Measurements from ENCODE around the gene TCF7.

TCF7 gene

GRCh38 chr5:134114886-134115805 is 665 bp downstream of the TCF7 start:
- DNase-seq = no peak

DNA sequence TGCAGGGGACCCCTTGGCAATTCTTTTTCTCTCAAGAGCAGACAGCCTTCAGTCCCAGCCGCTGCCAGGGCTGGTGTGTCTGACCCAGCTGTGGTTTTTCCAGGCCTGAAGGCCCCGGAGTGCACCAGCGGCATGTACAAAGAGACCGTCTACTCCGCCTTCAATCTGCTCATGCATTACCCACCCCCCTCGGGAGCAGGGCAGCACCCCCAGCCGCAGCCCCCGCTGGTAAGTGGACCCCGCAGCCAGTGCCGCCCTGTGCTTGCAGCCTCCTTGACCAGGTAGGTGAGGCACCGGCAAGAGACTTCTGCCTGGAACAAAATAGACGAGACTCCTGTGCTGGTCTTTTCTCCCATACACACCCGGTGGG is 1.3 kb downstream of the TCF7 start:
- DNase-seq = no peak

DNA sequence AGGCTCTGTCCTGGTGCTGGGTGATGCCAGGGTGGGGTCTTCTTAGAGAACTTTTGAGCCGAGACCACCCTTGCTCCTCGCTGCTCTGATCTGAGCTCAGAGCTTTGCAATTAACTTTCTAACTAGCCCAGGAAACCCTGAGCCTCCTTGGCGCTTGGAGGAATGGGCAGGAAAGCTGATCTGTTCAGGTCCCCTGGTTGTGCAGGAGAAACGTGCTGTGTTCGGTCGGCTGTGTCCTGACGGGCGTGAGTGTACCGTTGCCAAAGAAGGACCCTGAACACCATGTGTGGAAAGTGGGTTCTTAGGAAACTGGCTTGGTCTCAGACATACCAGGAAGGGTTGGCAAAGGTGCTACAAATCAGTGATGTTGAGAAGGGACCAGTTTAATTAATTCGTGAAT is 1.8 kb downstream of the TCF7 start:
- DNase-seq = no peak

GRCh38 chr5:134116789-134117761 is 2.6 kb downstream of the TCF7 start:
- DNase-seq = no peak

GRCh38 chr5:134118212-134118835 is 3.8 kb downstream of the TCF7 start:
- no peak for DNase-seq

GRCh38 chr5:134119720-134120119 is 5.2 kb downstream of the TCF7 start:
- no peak for DNase-seq

GRCh38 chr5:134120386-134121138 is 6.1 kb downstream of the TCF7 start:
- no peak for DNase-seq

GRCh38 chr5:134122530-134122929 is 8.0 kb downstream of the TCF7 start:
- DNase-seq = no peak

DNA sequence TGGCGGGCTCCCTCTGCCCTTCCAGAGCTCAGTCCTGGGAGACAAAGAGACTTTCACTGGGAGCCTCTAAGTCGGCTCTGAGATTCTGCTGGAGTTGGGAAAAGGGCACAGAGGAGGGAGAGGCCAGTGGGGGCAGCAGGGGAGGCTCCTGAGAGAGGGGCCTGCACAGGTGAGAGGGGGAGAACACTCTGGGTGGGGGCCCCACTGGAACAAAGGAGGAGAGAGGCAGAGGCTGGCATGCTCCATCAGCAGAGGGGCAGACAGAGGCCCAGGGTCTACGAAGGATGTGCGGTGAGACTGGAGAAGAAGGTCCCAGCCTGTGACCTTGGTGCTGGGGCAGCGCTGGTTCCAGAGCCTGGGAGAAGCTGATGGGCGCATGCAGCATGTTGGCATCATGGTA is 8.9 kb downstream of the TCF7 start:
- no peak for DNase-seq

GRCh38 chr5:134124289-134125038 is 10.0 kb downstream of the TCF7 start:
- no peak for DNase-seq

DNA sequence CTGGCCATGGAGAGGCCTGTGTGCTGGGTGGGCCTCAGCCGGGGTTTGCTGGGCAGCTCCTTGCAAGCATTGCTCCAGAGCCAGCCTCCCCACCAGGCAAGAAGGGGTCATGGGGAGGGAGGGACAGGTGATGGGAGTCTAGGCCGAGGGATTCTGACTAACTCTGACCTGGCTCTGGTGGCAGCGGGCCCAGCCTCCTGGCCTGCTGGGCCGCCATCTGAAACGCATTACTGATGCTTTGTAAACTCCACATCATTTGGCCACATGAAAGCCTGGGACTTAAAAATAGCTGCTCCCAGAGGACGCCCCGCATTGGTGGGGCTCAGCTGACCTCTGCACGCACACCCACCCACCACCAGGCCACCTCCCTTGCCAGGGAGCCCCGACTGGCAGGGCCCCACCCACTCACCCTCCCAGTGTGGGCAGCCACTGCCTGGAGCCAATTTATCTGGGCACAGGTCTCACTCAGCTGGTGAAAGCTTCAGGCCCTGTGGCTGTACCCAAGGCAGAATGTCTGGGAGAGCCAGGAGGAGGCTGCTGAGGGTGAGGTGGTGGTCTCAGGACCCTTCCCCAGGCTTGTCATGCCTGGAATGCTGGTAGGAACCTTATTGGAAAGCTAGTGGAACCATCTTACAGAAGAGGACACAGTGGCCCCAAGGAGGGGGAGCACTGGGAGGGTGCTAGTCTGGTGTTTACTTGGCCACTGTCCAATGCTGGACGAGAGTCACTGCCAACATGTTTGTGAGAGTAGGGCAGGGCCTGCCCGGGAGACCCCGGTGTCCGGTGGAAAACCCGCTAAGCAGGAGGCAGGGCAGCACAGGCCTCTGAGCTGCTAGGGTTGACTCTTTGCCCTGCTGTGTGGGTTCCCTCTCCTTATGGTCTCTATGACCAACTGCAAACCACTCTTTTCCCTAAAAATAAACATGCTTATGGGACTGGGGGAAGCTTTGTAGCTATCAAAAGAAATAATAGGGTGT is 10.8 kb downstream of the TCF7 start:
- DNase-seq = no peak

GRCh38 chr5:134127376-134127861 is 12.9 kb downstream of the TCF7 start:
- no peak for DNase-seq

DNA sequence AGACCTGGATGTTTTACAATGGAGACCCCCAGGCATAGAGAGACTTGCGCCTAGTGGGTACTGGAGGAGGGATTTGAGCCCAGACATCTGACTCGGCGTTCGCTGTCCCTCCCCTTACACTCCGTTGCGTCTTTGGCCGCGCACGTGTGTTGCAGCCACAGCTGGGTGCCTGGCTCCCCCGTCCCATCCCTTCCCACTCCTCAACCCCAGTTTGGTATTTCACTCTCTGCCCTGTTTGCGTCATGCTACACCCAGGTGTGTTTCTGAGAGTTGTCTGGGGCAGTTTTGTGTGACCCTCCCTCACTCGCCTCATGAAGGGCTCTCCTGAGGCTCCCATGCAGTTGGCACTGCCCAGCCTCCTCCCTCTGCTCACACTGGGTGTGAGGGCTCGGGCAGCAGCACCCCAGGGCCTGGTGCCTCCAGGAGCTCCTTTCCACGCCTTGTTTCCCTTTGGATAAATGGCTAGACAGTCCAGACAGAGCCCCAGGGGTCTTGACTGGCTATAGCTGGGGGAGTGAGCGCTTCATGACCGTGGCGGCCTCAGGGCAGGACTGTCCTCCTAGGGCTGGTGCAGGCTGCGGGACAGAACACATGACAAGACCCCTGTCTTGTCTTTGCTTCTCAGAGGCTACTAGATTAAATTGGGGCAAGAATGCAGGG is 13.6 kb downstream of the TCF7 start:
- no peak for DNase-seq

GRCh38 chr5:134128648-134128995 is 14.1 kb downstream of the TCF7 start:
- no peak for DNase-seq

- DNase-seq = no peak
Observed at GRCh38 chr5:134129411-134130238, 15.1 kb downstream of the TCF7 start.

GRCh38 chr5:134130239-134130945 is 15.9 kb downstream of the TCF7 start:
- DNase-seq = no peak

DNA sequence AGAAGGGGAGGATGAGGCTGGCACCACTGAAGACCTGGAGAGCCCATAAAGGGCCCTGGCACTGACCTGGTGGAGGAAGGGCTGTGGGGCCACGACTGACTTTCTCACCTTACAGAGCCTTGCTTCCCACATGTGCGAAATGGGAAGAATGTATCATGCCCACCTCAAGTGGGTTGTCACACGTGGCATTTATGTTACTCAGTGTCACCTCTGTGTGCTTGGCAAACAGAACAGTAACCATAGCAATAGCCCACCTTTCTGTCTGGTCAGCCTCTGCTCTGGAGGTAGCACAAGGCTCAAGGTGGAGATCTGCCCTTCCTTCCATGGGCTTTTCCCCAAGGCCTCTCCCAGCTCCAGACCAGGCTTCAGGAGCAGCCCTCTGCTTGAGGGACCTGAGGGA is 16.7 kb downstream of the TCF7 start:
- DNase-seq = no peak

Data from SHP77 treated with DMSO at 0.1 percent for 48 hours (cell line).